PC-9 (cell line): Measurements from ENCODE around the gene DLD.

ENCODE experiments used
- CTCF ChIP-seq: fragments of 200-600 bp; sonication (generic); conservative IDR thresholded peaks from 2 replicates; pipeline ENCODE4 v1.6.1; 2017; ENCODE audit warnings: mixed run types, antibody characterized with exemption, mild to moderate bottlenecking, moderate library complexity
- EZH2 ChIP-seq: fragments of 200-600 bp; sonication (generic); IDR thresholded peaks from 2 replicates; pipeline ENCODE4 v1.8.0; 2017; ENCODE audit warnings: antibody characterized with exemption, low read depth

GRCh38 chr7:107946451-107946850 is 55.5 kb downstream of the DLD start:
- TF ChIP-seq CTCF (no peak), EZH2 (no peak)
